H1 (cell line): ENCODE results near the gene SERPINF2.

Experiments
- CHD2 ChIP-seq: IDR thresholded peaks from 2 replicates; pipeline ENCODE4 v1.6.1; 2012; ENCODE audit warnings: low read length, improper control_type of control experiment
- CTCF ChIP-seq, 3 experiments: IDR thresholded peaks; 1 replicate in 2 of 3; 2 replicates in 1 of 3; pipeline versions ENCODE4 v1.5.1 to v1.6.1; 2011; ENCODE audit warnings: low read length in 3 of 3, mild to moderate bottlenecking in 3 of 3, inconsistent platforms in 2 of 3, low read depth in 1 of 3, moderate library complexity in 1 of 3; ENCODE audit not compliant: insufficient read depth in 1 of 3; ENCODE audit errors: control extremely low read depth in 1 of 3
- JUN ChIP-seq: IDR thresholded peaks from 2 replicates; pipeline ENCODE4 v1.6.1; 2011; ENCODE audit warnings: low read depth, mild to moderate bottlenecking, improper control_type of control experiment, low read length
- POLR2A ChIP-seq, 2 experiments: IDR thresholded peaks; 1 replicate in 1 of 2; 2 replicates in 1 of 2; pipeline ENCODE4 v1.6.1; 2011; ENCODE audit warnings: low read depth in 2 of 2, low read length in 2 of 2, mild to moderate bottlenecking in 2 of 2; ENCODE audit errors: control extremely low read depth in 1 of 2
- SIN3A ChIP-seq, 2 experiments: IDR thresholded peaks in 1 of 2; conservative IDR thresholded peaks in 1 of 2; 2 replicates each; pipeline ENCODE4 v1.6.1; 2011 to 2012; ENCODE audit warnings: low read length in 2 of 2, improper control_type of control experiment in 1 of 2, low read depth in 1 of 2, mild to moderate bottlenecking in 1 of 2
- USF2 ChIP-seq: IDR thresholded peaks from 2 replicates; pipeline ENCODE4 v1.6.1; 2011; ENCODE audit warnings: low read length, improper control_type of control experiment

GRCh38 chr17:1726626-1727257, 15.9 kb upstream of the SERPINF2 start:
- no peak for TF ChIP-seq JUN
- no peak for TF ChIP-seq CTCF (IDR thresholded peaks at IDR 0.05; ENCODE audit: control extremely low read depth in 1 of 3, insufficient read depth in 1 of 3, low read depth in 1 of 3, low read length in 3 of 3)
- no peak for TF ChIP-seq USF2
- no peak for TF ChIP-seq CHD2
- TF ChIP-seq POLR2A (IDR thresholded peaks at IDR 0.05; ENCODE audit: control extremely low read depth in 1 of 2, low read depth in 2 of 2, low read length in 2 of 2), result no peak
- no peak for TF ChIP-seq SIN3A (conservative IDR thresholded peaks at IDR 0.05 in 1 of 2, IDR thresholded peaks at IDR 0.05 in 1 of 2; ENCODE audit: low read depth in 1 of 2, low read length in 2 of 2)
